GM18951 (cell line): Measurements from ENCODE around the gene ACO2.

ENCODE experiments used
- POLR2A ChIP-seq: IDR thresholded peaks from 4 replicates; pipeline ENCODE4 v1.6.1; 2011; ENCODE audit warnings: mild to moderate bottlenecking; ENCODE audit not compliant: insufficient read length, insufficient read depth; ENCODE audit errors: extremely low read depth
- in situ Hi-C: fragments of 300-500 bp; cut with MboI; formaldehyde crosslinking; loops from one replicate; pipeline ENCODE4 v1.12.0; 2022; ENCODE audit warnings: low sequenced_read_pairs, mixed read lengths, inconsistent platforms; ENCODE audit not compliant: unreplicated experiment

The ACO2 gene

GRCh38 chr22:41488596-41489385, 19.9 kb downstream of the ACO2 start:
- no peak for TF ChIP-seq POLR2A
- in situ Hi-C loops = no loop called here

- TF ChIP-seq POLR2A = no peak
- in situ Hi-C loops = no loop called here
These were observed 22.6 kb downstream of the ACO2 start for GRCh38 chr22:41491374-41492100.

- in situ Hi-C loops = no loop called here
- TF ChIP-seq POLR2A = no peak
These were observed 29.5 kb downstream of the ACO2 start for GRCh38 chr22:41498303-41498835.

- in situ Hi-C loops = no loop called here
- TF ChIP-seq POLR2A = no peak
These were observed 30.8 kb downstream of the ACO2 start for GRCh38 chr22:41499624-41500280.

GRCh38 chr22:41500303-41500702, 31.4 kb downstream of the ACO2 start:
- TF ChIP-seq POLR2A = no peak
- in situ Hi-C loops = no loop called here

- TF ChIP-seq POLR2A = no peak
- in situ Hi-C loops = no loop called here
These were observed 32.3 kb downstream of the ACO2 start for GRCh38 chr22:41501209-41501608.

GRCh38 chr22:41504397-41504796, 35.5 kb downstream of the ACO2 start:
- no peak for TF ChIP-seq POLR2A
- in situ Hi-C loops = no loop called here

GRCh38 chr22:41504816-41505215, 35.9 kb downstream of the ACO2 start:
- in situ Hi-C loops = no loop called here

GRCh38 chr22:41505511-41506220, 36.7 kb downstream of the ACO2 start:
- in situ Hi-C loops = no loop called here

More at GRCh38 chr22:41504816-41505215, 35.9 kb downstream of the ACO2 start:
- TF ChIP-seq POLR2A = no peak

GRCh38 chr22:41507330-41508063, 38.6 kb downstream of the ACO2 start:
- no peak for TF ChIP-seq POLR2A
- in situ Hi-C loops = no loop called here

More at GRCh38 chr22:41505511-41506220, 36.7 kb downstream of the ACO2 start:
- no peak for TF ChIP-seq POLR2A

GRCh38 chr22:41508770-41509170, 39.9 kb downstream of the ACO2 start:
- in situ Hi-C loops = no loop called here
- TF ChIP-seq POLR2A = no peak

- TF ChIP-seq POLR2A = no peak
- in situ Hi-C loops = no loop called here
These were observed 42.6 kb downstream of the ACO2 start for GRCh38 chr22:41511521-41511968.
